ENCODE data around the gene KIF21B.

KIF21B gene

GRCh38 chr1:200921571-200922110 is 101.9 kb downstream of the KIF21B start:
- H3K4me3 Mint-ChIP-seq, result no peak overlapping the region
- no peak overlapping the region for H3K27ac Mint-ChIP-seq
- H3K27me3 Mint-ChIP-seq (ENCODE audit: low read depth), result peaks cover 3% of the 10 kb centered on the region
- H3K9me3 Mint-ChIP-seq, result no peaks in the 10 kb centered on the region
- no peak for TF ChIP-seq CTCF (IDR thresholded peaks at IDR 0.05; ENCODE audit: unreplicated experiment in 3 of 3)
- H3K4me1 Mint-ChIP-seq, result no peaks in the 10 kb centered on the region
- no peaks in the 10 kb centered on the region for H3K36me3 Mint-ChIP-seq (ENCODE audit: low read depth)
